SK-N-SH (cell line): Measurements from ENCODE around the gene ATP8A1. TPM values are rescaled to one million over a fixed set of nuclear protein-coding genes. Genes with fewer than 3 reads are reported as not detected.
A peak's percentile ranks its signal among the peaks of the same experiment; 100 is the strongest.
"Not testable (repeated sequence)": the region's sequence is repeated elsewhere in the genome, so short reads cannot be mapped to it uniquely, and the experiment has no call there.

ENCODE experiments used
- CTCF ChIA-PET: fragments of 300-600, 350-600 bp; formaldehyde crosslinking; extraction: SDS; loops from one replicate; lab custom pipeline; 2021; lab: Yijun Ruan, JAX
- POLR2A ChIA-PET: fragments of 350-600 bp; sonication (Branson Sonifier 250); formaldehyde crosslinking; extraction: SDS; loops from one replicate; lab custom pipeline; 2020; ENCODE audit warnings: antibody characterized with exemption, inconsistent platforms; lab: Yijun Ruan, JAX
- DNase-seq: peaks from one replicate; pipeline ENCODE4 v3.0.0; 2012
- H2AFZ ChIP-seq: fragments of 200-600 bp; sonication (generic); 2 replicates; pipeline ENCODE4 v1.8.1; 2016; ENCODE audit warnings: antibody characterized with exemption, mild to moderate bottlenecking, low read depth
- H3F3A ChIP-seq: fragments of 200-600 bp; sonication (generic); replicated peaks from 2 replicates; pipeline ENCODE3; 2016; ENCODE audit warnings: antibody characterized with exemption, mild to moderate bottlenecking; ENCODE audit not compliant: insufficient read depth
- H3K27ac ChIP-seq, 2 experiments: fragments of 200-500 bp in 1 of 2; fragments of 200-600 bp in 1 of 2; sonication (Bioruptor generic) in 1 of 2; sonication (generic), shearing (Covaris generic) in 1 of 2; 2 replicates each; pipeline versions ENCODE4 v1.5.1 to v1.6.1; 2014 to 2016; ENCODE audit warnings: low read depth in 2 of 2, inconsistent platforms in 1 of 2, low read length in 1 of 2, mild to moderate bottlenecking in 1 of 2, mixed read lengths in 1 of 2
- H3K27me3 ChIP-seq: fragments of 200-600 bp; sonication (generic), shearing (Covaris generic); 2 replicates; pipeline ENCODE4 v1.6.1; 2016; ENCODE audit warnings: mixed run types; ENCODE audit not compliant: insufficient read depth
- H3K36me3 ChIP-seq, 2 experiments: fragments of 200-500 bp in 1 of 2; fragments of 200-600 bp in 1 of 2; sonication (Bioruptor generic) in 1 of 2; sonication (generic) in 1 of 2; replicated peaks in 1 of 2; 2 replicates each; pipeline versions ENCODE3 to v1.5.1; 2014 to 2016; ENCODE audit warnings: low read length in 1 of 2, mild to moderate bottlenecking in 1 of 2; ENCODE audit not compliant: insufficient read depth in 2 of 2, control insufficient read depth in 1 of 2
- H3K4me1 ChIP-seq, 2 experiments: fragments of 200-500 bp in 1 of 2; fragments of 200-600 bp in 1 of 2; sonication (Bioruptor generic) in 1 of 2; sonication (generic), shearing (Covaris generic) in 1 of 2; 2 replicates each; pipeline versions ENCODE4 v1.5.1 to v1.6.1; 2014 to 2016; ENCODE audit warnings: low read depth in 1 of 2, low read length in 1 of 2, mixed run types in 1 of 2; ENCODE audit not compliant: insufficient read depth in 2 of 2, control insufficient read depth in 1 of 2
- H3K4me2 ChIP-seq: fragments of 200-600 bp; sonication (generic), shearing (Covaris generic); 2 replicates; pipeline ENCODE4 v1.6.1; 2017; ENCODE audit warnings: mixed run types
- H3K4me3 ChIP-seq, 2 experiments: fragments of 200-500 bp in 1 of 2; fragments of 200-600 bp in 1 of 2; sonication (Bioruptor generic) in 1 of 2; sonication (generic), shearing (Covaris generic) in 1 of 2; 2 replicates each; pipeline versions ENCODE4 v1.5.1 to v1.8.1; 2014 to 2016; ENCODE audit warnings: low read depth in 2 of 2, inconsistent platforms in 1 of 2, low read length in 1 of 2, mild to moderate bottlenecking in 1 of 2, mixed read lengths in 1 of 2, moderate library complexity in 1 of 2
- H3K79me2 ChIP-seq: fragments of 200-600 bp; sonication (generic); 2 replicates; pipeline ENCODE4 v1.8.1; 2017; ENCODE audit warnings: mild to moderate bottlenecking; ENCODE audit not compliant: insufficient read depth
- H3K9ac ChIP-seq: fragments of 200-600 bp; sonication (generic); 2 replicates; pipeline ENCODE4 v1.6.1; 2017; ENCODE audit warnings: mixed run types
- H3K9me2 ChIP-seq: fragments of 200-600 bp; sonication (generic); 2 replicates; pipeline ENCODE4 v1.6.1; 2017; ENCODE audit warnings: mixed run types
- H3K9me3 ChIP-seq: fragments of 200-600 bp; sonication (generic); 2 replicates; pipeline ENCODE4 v1.6.1; 2017; ENCODE audit warnings: mixed run types, mild to moderate bottlenecking, moderate library complexity
- H4K20me1 ChIP-seq: fragments of 200-600 bp; sonication (generic); 2 replicates; pipeline ENCODE4 v1.6.1; 2017; ENCODE audit warnings: mild to moderate bottlenecking, mixed run types; ENCODE audit not compliant: insufficient read depth
- GABPA ChIP-seq: IDR thresholded peaks from 2 replicates; pipeline ENCODE4 v1.4.0; 2012; ENCODE audit warnings: low read depth, mild to moderate bottlenecking
- GATA2 ChIP-seq: sonication (generic); formaldehyde crosslinking; IDR thresholded peaks from 2 replicates; pipeline ENCODE4 v1.5.0; 2020; ENCODE audit warnings: mild to moderate bottlenecking, missing genetic modification reagents
- JUND ChIP-seq: IDR thresholded peaks from 2 replicates; pipeline ENCODE4 v1.4.0; 2012
- MXI1 ChIP-seq: IDR thresholded peaks from 2 replicates; pipeline ENCODE4 v1.6.1; 2012; ENCODE audit warnings: mild to moderate bottlenecking, low read depth, low read length, improper control_type of control experiment
- RAD21 ChIP-seq: IDR thresholded peaks from 2 replicates; pipeline ENCODE4 v1.6.1; 2012; ENCODE audit warnings: mild to moderate bottlenecking, low read length
- RCOR1 ChIP-seq: fragments of 150-350 bp; IDR thresholded peaks from 2 replicates; pipeline ENCODE4 v1.6.1; 2017; ENCODE audit warnings: antibody characterized with exemption, low read length
- SMC3 ChIP-seq: IDR thresholded peaks from 2 replicates; pipeline ENCODE4 v1.6.1; 2012; ENCODE audit warnings: low read depth, low read length, improper control_type of control experiment
- WGBS: methylation state at CpG from one replicate; pipeline ENCODE4 v1.1.6; 2017; ENCODE audit warnings: low lambda C conversion rate; 5-methylcytosine and 5-hydroxymethylcytosine counted together
- polyA plus RNA-seq, 3 experiments: library from polyadenylated mRNA; depleted of rRNA; stranded (reverse); fragments of >200 nt; gene quantifications; 2 replicates each; pipeline ENCODE4 v1.2.3, GENCODE V29; 2012
- TF ChIP-seq, protein P1 (sequence below): fragments of 200-600 bp; sonication (generic); IDR thresholded peaks from 2 replicates; pipeline ENCODE4 v1.6.1; 2017; ENCODE audit warnings: antibody characterized with exemption, mild to moderate bottlenecking, moderate library complexity
- TF ChIP-seq, protein P2 (sequence below): fragments of 150-350 bp; IDR thresholded peaks from 2 replicates; pipeline ENCODE4 v1.6.1; 2017; ENCODE audit warnings: antibody characterized with exemption, low read length, low read depth, borderline replicate concordance

Gene ATP8A1
- polyA plus RNA-seq, 1 of the 3 experiments (the other 2 are of a cell fraction), result 0.38 TPM

DNA sequence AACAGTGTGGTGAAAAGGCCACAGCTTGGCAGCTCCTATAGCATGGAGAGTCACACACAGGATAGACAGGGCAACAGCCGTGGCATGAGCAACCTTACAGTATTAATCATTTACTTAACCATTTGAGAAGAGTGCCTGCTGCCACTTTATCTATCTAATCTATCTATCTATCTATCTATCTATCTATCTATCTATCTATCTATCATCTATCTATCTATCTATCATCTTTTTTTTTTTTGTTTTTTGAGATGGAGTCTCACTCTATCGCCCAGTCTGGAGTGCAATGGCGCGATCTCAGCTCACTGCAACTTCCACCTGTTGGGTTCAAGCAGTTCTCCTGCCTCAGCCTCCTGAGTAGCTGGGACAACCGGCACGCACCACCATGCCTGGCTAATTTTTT lies 284.6 kb downstream of the ATP8A1 start:
- H3K9me3 ChIP-seq, H3K9me2 ChIP-seq, H3K79me2 ChIP-seq, H2AFZ ChIP-seq, H3K27ac ChIP-seq, H3K9ac ChIP-seq, H3K4me2 ChIP-seq, H3F3A ChIP-seq, H3K4me1 ChIP-seq, H3K4me3 ChIP-seq, H4K20me1 ChIP-seq, H3K27me3 ChIP-seq, DNase-seq, POLR2A ChIA-PET, H3K36me3 ChIP-seq: not testable (repeated sequence)
- CTCF ChIA-PET, result interaction anchor here (0.5 to 7.8 kb wide), 23 partner anchors 8 to 593 kb away, joined by 3 to 129 read pairs (median 7); partner anchors contain the start of gene SHISA3
- WGBS, result 80% methylated on average over 6 of the region's 6 CpGs

DNA sequence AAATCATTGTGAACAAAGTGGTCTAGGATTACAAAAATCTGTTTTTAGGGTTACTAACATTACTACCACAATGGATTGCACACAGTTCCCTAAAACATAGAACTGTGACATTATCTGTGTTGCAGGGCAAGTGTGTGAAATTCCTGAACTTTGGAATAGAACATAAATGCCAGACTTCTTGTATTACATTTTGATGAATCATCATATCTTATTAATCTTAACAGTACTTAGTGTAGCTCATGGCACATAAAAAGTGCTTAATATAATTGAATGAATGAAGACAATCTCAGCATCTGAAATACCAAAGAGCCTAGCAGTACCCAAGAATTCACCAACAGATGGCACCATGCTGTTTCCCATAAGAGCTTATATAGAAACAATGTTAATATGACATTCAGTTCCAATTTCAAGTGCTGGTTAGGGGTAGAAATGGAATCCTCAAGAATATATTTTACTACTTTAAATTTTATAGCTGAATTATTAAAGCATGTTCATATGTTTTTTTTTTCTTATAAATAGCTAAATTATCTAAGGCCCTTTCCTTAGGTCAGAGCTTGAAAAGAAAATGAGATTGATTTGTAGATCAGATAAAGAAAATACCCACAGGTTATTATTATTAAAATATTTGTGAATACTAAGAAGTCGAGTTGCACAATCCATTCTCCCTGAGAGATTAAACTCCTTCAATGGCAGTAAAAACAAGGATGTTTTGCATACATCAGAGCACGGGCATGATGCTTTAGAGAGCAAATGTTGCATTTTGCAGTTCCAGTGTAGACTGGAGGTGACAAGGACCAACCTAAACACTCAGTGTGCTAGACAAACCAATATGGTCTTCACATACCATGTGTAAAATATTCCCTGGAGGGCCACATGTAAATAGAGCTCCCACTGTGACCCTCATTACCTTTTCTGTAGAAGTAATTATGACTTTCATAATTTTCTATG lies 285.3 kb downstream of the ATP8A1 start:
- Histone ChIP-seq H3K4me1 (peaks cover 0 to under 1% of the 10 kb centered on the region in 2 experiments; a peak in 1 of 4 replicates), H3K27ac (peak overlapping the region in 1 of 2 experiments; percentile 44; a peak in 1 of 4 replicates), H2AFZ (0 out of 2 replicates have a peak overlapping the region, but pooled peaks have one; percentile 13), H3K9me3 (no peaks in the 10 kb centered on the region), H3F3A (no peaks in the 10 kb centered on the region), H4K20me1 (no peaks in the 10 kb centered on the region), H3K27me3 (no peaks in the 10 kb centered on the region; the same call in 1 of the 2 replicates), H3K9ac (no peak overlapping the region), H3K36me3 (no peaks in the 10 kb centered on the region), H3K79me2 (no peaks in the 10 kb centered on the region), H3K4me2 (no peak overlapping the region), H3K9me2 (no peaks in the 10 kb centered on the region), H3K4me3 (no peak overlapping the region)
- DNase-seq, result peak; percentile 77
- CTCF ChIA-PET, result interaction anchor here (0.5 to 7.8 kb wide), 56 partner anchors 9 to 594 kb away, joined by 3 to 129 read pairs (median 5); partner anchors contain the start of gene SHISA3
- POLR2A ChIA-PET, result interaction anchor here (0.6 kb wide), 1 partner anchor 515 kb away, joined by 3 read pairs; no protein-coding TSS in a partner anchor
- TF ChIP-seq GATA2 (CRISPR knock-in tag) (peak; percentile 32; the same call in 1 of the 2 replicates), RCOR1 (peak; percentile 41; the same call in 1 of the 2 replicates), RAD21 (peak; percentile 91), GABPA (no peak), SMC3 (peak; percentile 87), JUND (no peak), MXI1 (0 out of 2 replicates have a peak, but pooled peaks have one; percentile 29)
- TF ChIP-seq, protein P1, sequence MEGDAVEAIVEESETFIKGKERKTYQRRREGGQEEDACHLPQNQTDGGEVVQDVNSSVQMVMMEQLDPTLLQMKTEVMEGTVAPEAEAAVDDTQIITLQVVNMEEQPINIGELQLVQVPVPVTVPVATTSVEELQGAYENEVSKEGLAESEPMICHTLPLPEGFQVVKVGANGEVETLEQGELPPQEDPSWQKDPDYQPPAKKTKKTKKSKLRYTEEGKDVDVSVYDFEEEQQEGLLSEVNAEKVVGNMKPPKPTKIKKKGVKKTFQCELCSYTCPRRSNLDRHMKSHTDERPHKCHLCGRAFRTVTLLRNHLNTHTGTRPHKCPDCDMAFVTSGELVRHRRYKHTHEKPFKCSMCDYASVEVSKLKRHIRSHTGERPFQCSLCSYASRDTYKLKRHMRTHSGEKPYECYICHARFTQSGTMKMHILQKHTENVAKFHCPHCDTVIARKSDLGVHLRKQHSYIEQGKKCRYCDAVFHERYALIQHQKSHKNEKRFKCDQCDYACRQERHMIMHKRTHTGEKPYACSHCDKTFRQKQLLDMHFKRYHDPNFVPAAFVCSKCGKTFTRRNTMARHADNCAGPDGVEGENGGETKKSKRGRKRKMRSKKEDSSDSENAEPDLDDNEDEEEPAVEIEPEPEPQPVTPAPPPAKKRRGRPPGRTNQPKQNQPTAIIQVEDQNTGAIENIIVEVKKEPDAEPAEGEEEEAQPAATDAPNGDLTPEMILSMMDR, result peak; percentile 79
- TF ChIP-seq, protein P2, sequence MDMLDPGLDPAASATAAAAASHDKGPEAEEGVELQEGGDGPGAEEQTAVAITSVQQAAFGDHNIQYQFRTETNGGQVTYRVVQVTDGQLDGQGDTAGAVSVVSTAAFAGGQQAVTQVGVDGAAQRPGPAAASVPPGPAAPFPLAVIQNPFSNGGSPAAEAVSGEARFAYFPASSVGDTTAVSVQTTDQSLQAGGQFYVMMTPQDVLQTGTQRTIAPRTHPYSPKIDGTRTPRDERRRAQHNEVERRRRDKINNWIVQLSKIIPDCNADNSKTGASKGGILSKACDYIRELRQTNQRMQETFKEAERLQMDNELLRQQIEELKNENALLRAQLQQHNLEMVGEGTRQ, result no peak
- 34% methylated on average over 2 of the region's 2 CpGs for WGBS
